Left renal pelvis (tissue), 4 donors: ENCODE data around the gene UBE3B. TPM values are rescaled to one million over a fixed set of nuclear protein-coding genes. Genes with fewer than 3 reads are reported as not detected.

Source experiments
- DNase-seq, 4 donors: peaks; one replicate each; pipeline ENCODE4 v3.0.0-alpha.2; 2013; ENCODE audit warnings: low read depth in 4 of 4, low spot score in 3 of 4
- polyA plus RNA-seq, 4 donors: library from polyadenylated mRNA; unstranded; fragments of 120-200 nt; gene quantifications; one replicate each; pipeline ENCODE4 v1.2.1, GENCODE V29; 2013; ENCODE audit not compliant: insufficient read length in 4 of 4

The UBE3B gene
- polyA plus RNA-seq, 4 donors = 24.6 to 37.0 (median 29.6) TPM

DNA sequence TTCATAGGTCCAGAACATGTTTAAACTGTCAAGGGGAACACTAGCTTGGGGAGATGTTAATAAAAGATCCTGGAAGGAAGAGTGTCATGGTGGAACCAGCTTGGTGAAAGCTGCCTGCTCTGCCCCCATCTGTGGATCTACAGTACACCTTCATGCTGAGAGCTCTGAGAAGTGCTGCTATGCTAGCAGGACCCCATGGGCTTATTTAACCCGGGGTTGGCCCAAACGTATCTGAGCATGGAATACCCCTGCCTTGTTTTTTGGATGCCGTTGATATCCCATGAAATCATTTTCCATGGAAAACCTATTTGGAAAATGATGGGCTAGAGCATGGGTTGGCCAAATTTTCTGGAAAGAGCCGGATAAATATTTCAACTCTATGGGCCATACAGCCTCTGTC is 14.2 kb downstream of the UBE3B start:
- DNase-seq = no peak

DNA sequence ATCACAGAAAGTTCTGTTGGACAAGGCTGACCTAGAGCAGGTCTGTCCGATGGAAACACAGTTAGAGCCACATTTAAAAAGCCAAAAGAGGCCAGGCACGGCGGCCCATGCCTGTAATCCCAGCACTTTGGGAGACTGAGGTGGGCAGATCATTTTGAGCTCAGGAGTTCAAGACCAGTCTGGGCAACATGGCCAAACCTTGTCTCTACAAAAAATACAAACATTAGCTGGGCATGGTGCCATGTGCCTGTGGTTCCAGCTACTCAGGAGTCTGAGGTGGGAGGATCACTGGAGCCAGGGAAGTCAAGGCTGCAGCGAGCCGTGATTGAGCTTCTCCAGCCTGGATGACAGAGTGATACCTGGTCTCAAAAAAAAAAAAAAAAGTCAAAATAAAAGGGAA is 14.9 kb downstream of the UBE3B start:
- no peak for DNase-seq

GRCh38 chr12:109493090-109493489 is 15.7 kb downstream of the UBE3B start:
- DNase-seq = no peak

DNA sequence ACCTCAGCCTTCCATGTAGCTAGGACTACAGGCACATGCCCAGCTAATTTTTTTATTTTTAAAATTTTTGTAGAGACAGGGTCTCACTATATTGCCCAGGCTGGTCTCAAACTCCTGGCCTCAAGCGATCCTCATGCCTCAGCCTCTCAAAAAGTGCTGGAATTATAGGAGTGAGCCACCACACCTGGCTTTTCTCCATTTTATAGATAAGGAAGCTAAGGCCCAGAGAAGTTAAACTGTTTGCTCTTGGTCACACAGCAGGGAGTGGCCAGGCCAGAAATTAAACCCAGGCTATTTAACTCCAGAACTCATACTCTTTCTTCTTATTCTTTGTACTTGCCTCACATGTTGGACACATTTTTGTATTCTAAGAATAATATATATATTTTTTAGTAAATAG is 16.5 kb downstream of the UBE3B start:
- DNase-seq = no peak

DNA sequence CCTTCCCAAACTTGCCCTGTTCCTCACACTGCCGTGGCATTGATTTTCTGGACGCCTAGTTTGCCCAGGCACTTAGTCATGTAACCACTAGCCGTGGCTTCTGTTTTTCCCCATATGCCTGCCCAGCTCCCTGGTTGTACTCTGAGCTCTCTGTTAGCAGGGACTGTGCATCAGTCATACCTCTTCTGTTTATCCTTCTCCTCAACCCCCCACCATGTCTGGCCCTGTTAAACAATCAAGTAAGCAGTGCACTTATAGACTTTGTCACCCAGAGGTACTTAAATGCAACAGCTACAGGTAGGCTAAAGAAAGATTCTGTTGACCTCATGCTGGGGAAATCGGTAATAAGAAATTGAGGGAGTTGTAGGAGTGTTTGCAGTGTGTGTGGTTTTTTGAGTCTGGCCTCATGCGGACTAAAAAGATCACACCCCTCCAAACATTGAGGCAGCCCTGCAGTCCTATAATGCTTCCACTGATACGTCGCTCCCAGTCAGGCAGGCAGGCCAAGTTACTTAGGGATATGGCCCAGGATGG is 17.0 kb downstream of the UBE3B start:
- DNase-seq = no peak

DNA sequence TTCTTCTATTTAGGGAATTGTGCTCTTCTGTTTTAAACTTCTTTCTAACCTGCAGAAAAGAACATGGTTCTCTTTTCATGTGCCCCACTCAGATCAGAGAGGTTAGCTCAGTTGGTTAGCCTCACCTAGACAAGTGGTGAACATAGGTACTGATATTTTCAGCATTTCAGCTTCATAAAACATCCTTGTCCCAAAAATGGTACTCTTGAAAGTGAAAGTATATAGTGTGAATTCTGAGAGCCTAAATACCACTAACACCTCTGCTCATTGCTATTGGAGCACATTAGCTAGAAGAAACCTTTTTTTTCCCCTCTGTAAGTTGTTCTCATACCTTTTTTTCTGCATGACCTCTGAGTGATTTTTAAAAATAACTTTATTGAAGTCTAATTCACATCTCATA is 17.6 kb downstream of the UBE3B start:
- no peak for DNase-seq

DNA sequence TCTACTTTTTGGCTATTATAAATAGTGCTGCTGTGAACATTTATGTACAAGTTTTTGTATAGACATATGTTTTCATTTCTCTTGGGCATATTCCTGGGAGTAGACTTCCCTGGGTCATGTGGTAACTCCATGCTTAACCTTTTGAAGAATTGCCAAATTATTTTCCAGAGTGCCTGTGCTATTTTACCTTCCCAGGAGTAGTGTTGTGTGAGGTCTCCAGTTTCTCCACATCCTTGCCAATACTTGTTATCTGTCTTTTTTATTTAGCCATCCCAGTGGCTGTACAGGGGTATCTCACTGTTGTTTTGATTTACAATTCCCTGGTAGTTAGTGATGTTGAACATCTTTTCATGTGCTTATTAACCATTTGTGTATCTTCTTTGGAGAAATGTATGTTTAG is 18.9 kb downstream of the UBE3B start:
- no peak for DNase-seq

DNA sequence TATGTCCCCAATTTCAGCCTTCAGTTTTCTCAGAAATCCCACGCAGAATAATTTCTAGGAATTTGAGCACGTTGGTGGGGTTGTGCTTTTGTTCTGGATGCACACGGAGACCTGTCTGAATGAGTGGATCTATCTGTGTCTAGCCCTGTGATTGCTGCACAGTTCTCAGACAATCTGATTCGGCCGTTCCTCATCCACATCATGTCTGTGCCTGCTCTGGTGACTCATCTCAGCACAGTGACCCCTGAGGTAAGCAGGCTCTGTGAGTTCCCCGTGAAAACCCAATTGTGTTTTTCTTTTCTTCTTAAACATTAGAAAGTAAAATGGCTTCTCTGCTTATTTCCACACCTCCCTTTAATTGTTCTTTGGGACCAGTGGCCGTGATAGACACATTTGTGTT is 20.2 kb downstream of the UBE3B start:
- DNase-seq = no peak

DNA sequence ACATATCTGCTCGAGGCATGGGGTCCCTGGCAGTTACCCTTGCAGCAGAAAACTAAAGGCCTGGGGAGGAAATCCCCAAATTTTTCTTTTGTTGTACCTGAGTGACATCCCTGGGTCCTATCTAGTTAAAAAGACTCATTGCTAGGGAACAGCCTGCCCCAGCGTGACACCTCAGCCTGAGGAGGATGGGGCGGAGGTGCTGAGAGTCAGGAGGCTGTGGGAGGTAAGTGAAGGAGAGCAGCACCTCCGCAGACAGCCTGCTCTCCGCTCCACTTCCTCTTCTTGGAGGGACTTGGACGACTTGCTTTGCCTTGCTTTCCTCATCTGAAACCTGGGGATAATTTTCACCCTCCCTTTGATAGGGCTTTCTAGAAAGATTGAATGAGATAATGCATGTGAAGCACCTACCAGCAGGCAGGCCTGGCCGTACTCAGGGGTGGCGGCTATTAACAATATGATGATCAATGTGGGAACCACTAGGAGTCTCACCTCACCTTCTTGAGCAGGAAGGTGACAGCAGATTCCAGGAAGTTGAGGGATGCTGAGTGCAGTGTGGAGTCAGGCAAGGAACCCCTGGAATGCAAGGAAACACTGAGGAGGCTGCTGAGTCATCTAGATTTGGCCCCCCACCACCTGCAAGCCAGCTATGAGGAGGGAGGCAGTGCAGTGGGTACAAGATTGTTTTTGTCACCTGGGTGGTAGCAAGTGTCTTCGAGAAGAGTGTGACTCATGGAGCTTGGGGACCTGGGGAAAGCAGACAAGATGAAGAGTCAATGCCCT is 23.2 kb downstream of the UBE3B start:
- DNase-seq = no peak

GRCh38 chr12:109501299-109501698 is 23.9 kb downstream of the UBE3B start:
- DNase-seq = no peak

DNA sequence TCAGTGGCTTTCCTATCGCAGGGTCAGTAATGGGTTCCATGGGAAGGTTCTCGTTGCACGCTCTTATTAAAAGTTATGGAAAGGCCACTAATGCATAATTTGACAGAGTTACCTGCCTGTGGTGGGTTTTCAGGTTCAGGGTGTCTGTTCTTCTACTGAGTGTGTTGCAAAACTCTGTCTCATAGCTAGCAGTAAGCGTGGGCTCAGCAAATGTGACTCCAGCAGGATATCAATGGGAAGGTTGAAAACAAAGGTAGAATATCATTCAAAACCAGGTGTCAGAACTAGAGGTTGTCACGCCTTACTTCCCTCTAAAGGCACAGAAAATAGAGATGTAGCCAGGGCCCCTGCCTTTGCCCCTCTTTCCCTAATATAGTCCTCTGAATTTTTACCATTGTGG is 24.9 kb downstream of the UBE3B start:
- DNase-seq = no peak

GRCh38 chr12:109503611-109504010 is 26.2 kb downstream of the UBE3B start:
- no peak for DNase-seq

DNA sequence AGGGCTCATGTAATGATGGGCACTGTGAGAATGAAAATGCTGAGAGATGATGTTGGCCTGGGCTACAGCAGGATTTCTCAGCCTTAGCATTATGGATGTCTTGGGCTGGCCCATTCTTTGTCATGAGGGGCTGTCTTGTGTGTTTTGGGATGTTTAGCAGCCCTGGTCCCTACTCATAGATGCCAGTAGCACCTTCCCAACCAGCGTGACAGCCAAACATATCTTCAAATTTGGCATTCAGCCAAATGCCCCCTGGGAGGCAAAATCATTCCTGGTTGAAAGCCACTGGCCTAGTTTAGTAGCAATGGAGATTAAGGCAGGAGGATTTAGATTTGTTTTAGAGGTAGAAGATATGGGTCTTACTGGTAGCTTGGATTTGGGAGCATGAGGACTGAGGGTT is 26.6 kb downstream of the UBE3B start:
- no peak for DNase-seq

GRCh38 chr12:109510196-109510595 is 32.8 kb downstream of the UBE3B start:
- no peak for DNase-seq

DNA sequence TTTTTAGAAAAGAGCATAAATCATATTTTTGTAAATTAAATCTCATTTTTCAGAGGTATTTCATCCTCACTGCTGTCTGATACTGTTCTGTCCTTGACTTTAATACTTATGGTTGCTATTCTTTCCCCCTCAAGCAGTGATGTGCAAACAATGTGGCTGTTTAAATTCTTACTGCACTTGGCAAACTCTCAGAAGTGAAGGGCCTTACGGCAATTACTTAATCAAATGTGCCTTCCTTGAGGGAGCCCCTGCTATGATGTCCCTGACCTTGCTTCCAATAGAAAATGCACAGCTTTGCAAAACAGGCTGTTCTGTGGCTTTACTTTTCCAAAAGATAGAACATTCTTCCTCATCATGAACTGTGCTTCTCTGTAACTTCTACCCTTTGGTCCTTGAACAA is 35.2 kb downstream of the UBE3B start:
- DNase-seq = no peak

GRCh38 chr12:109513051-109513450 is 35.6 kb downstream of the UBE3B start:
- DNase-seq = no peak

- no peak for DNase-seq
Measured at GRCh38 chr12:109513977-109514376, 36.5 kb downstream of the UBE3B start.

DNA sequence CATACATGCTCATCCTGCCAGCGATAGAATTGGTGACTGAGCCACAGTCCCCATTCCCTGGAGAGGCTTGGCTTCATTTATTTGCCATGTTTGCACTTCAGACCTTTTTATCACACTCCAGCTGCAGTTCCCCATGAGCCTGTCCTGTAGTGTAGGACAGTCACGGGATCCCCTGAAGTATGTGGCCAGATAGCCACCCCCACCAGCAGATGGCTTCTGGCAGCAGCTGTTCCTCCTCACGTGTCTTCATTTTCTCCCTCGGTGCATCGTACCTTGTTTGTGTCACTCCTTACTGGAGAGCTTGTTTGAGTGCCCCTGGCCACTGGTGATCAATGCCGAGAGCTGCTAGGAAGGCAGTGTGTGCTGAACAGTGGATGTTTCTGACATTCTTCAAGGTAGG is 40.2 kb downstream of the UBE3B start:
- DNase-seq = no peak

DNA sequence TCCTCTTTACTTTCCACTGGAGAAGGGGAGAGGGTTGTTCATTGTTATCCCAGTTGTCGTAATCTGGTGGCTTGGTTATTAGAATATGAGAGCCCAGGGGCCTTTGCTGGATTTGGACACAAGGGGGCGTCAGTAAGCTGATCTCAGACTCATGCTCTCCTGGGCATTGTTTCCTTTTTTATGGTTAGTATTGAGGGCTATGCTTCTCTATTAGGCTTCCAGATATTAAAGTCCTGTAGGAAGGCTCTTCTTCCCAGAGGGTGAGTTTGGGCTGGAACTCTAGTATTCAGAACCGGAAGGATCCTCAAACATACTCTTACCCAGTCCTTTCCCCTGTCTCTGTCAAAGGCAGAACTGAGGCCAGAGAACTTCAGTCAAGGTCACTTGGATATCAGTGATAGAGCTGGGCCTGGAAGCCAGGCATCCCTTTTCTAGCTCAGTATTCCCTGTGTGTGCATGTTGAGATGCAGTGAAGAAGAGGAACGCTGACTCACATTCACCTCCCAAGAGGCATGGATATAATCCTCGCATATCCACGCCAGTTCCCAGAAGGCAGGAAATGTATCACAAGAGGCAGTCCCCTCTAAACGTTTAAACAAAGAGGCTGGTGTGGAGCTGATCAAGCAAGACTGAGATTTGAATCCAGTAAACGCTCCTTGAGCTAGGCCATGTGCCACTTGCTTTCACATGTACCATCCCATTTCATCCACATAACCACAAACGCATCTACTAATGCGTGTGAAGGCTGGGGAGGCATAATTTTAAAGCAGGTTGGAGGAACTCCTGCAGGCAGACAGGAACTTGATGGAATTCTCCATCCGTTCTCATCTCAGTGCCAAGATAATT is 41.6 kb downstream of the UBE3B start:
- peak in 3 of 4 donors; percentile 27 to 40 (median 33) for DNase-seq

DNA sequence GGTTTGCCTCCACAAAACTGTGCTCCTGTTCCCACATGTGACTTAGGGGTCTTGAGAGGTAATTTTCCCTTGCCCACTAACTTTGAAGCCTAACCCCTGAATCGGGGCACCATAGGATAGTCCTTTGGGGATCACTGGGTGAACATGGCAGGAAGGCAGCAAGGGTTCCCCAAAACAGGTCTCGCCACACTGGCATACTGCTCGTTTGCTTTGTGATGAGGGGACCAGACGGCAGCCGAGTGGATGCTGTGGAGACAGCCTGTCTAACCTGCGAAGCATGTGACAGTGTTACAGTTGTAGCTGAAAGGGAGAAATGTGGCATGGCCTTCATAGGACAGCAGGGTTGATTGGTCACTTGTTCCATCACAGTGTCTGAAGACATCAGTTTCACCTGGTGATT is 42.4 kb downstream of the UBE3B start:
- no peak for DNase-seq

DNA sequence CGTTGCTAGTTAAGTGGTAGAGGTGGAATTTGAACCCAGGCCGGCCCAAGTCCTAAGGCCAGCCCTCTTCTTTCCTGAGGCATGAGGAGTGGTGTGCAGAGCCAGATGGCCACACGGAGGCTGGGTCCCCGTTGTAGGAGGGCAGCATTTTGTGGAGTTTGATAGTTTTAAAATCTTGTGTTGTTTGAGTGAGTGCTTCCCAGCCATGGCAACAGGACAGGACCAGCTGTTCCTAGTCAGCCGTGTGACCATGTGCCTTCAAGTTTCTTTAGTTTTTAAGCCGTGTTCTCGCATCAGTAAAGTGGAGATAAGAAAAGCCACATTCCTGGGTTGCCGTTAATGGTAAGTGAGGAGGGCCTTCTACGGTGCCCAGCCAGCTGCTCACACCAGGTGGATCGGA is 44.4 kb downstream of the UBE3B start:
- DNase-seq = no peak

DNA sequence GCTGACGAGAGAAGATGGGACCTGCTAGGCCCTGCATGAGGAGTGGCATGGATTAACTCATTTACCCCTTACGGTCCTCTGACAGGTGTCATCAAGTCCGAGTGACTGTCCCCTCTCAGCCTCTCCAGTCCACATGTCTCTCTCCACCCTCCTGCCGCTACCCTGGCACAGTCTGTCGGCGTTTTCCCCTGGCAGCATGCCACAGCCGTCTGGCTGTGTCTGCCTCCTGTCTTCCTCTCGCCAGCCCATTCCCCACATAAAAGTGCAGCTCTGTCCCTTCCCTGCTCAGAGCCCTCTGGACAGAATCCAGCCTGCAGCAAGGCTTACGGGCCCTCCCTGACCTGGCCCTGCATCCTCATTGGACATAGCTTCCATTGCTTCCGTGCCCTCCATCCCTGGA is 45.6 kb downstream of the UBE3B start:
- no peak for DNase-seq
